H1 (cell line): ENCODE measurements around the gene TRIM27. TPM values are rescaled to one million over a fixed set of nuclear protein-coding genes. Genes with fewer than 3 reads are reported as not detected.

Experiments used
- CTCF ChIA-PET: fragments of 300-600 bp; sonication (Branson Sonifier 250); formaldehyde crosslinking; loops from one replicate; lab custom pipeline; 2021; ENCODE audit not compliant: partially characterized antibody; lab: Charles Lee
- POLR2A ChIA-PET: fragments of 300-600 bp; sonication (Branson Sonifier 250); formaldehyde crosslinking; loops from one replicate; lab custom pipeline; 2021; ENCODE audit warnings: inconsistent platforms; ENCODE audit not compliant: partially characterized antibody; lab: Charles Lee
- DNase-seq, 2 experiments: peaks; one replicate each; pipeline versions ENCODE4 v3.0.0 to v3.0.0-alpha.2; 2010 to 2022; ENCODE audit warnings: low spot score in 2 of 2, low read depth in 1 of 2, mixed read lengths in 1 of 2
- FAIRE-seq: peaks from 2 replicates; lab custom pipeline; 2011; peaks lifted over from hg19 to GRCh38; lab: Jason Lieb, UNC
- H2AFZ ChIP-seq: 2 replicates; pipeline ENCODE4 v1.8.1; 2012; ENCODE audit warnings: low read length, inconsistent platforms
- H2AK5ac ChIP-seq: 2 replicates; pipeline ENCODE4 v1.6.1; 2013; ENCODE audit warnings: low read depth, low read length
- H2BK120ac ChIP-seq: replicated peaks from 2 replicates; pipeline ENCODE3; 2013; ENCODE audit warnings: low read depth, low read length, inconsistent platforms
- H2BK12ac ChIP-seq: 2 replicates; pipeline ENCODE4 v1.6.1; 2013; ENCODE audit warnings: low read depth, low read length
- H2BK15ac ChIP-seq: 2 replicates; pipeline ENCODE4 v1.6.1; 2013; ENCODE audit warnings: low read length
- H2BK20ac ChIP-seq: 2 replicates; pipeline ENCODE4 v1.6.1; 2013; ENCODE audit warnings: low read length
- H2BK5ac ChIP-seq: 2 replicates; pipeline ENCODE4 v1.6.1; 2013; ENCODE audit warnings: low read depth, low read length
- H3K14ac ChIP-seq: 2 replicates; pipeline ENCODE4 v1.6.1; 2013; ENCODE audit warnings: inconsistent platforms; ENCODE audit not compliant: insufficient read length
- H3K18ac ChIP-seq: 2 replicates; pipeline ENCODE4 v1.6.1; 2013; ENCODE audit warnings: low read length; ENCODE audit errors: extremely low read depth
- H3K23ac ChIP-seq: 2 replicates; pipeline ENCODE4 v1.6.1; 2013; ENCODE audit warnings: inconsistent platforms; ENCODE audit not compliant: insufficient read length
- H3K23me2 ChIP-seq: 2 replicates; pipeline ENCODE4 v1.6.1; 2013; ENCODE audit warnings: low read depth, low read length
- H3K27ac ChIP-seq: 2 replicates; pipeline ENCODE4 v1.6.1; 2011; ENCODE audit warnings: low read depth, low read length, inconsistent platforms
- H3K27me3 ChIP-seq, 4 experiments: replicated peaks in 1 of 4; 1 replicate in 1 of 4; 2 replicates in 3 of 4; pipeline versions ENCODE4 v1.6.1 to v1.8.1; 2011 to 2013; ENCODE audit warnings: low read length in 3 of 4, mild to moderate bottlenecking in 3 of 4, inconsistent platforms in 2 of 4, mixed read lengths in 2 of 4, moderate library complexity in 1 of 4; ENCODE audit not compliant: control insufficient read depth in 3 of 4, insufficient read depth in 3 of 4; ENCODE audit errors: extremely low read depth in 1 of 4
- H3K36me3 ChIP-seq, 4 experiments: 2 replicates each; pipeline versions ENCODE4 v1.6.1 to v1.8.1; 2011 to 2013; ENCODE audit warnings: mild to moderate bottlenecking in 4 of 4, low read length in 3 of 4, moderate library complexity in 2 of 4, control low read depth in 1 of 4, inconsistent platforms in 1 of 4; ENCODE audit not compliant: insufficient read depth in 4 of 4, control insufficient read depth in 2 of 4
- H3K4ac ChIP-seq: replicated peaks from 2 replicates; pipeline ENCODE3; 2013; ENCODE audit warnings: low read length, low read depth, mixed read lengths, inconsistent platforms; ENCODE audit not compliant: insufficient read length
- H3K4me1 ChIP-seq, 4 experiments: replicated peaks in 1 of 4; 1 replicate in 1 of 4; 2 replicates in 3 of 4; pipeline versions ENCODE4 v1.6.1 to v1.8.1; 2011 to 2013; ENCODE audit warnings: low read length in 3 of 4, inconsistent platforms in 2 of 4, mixed read lengths in 1 of 4; ENCODE audit not compliant: insufficient read depth in 4 of 4, control insufficient read depth in 3 of 4
- H3K4me2 ChIP-seq, 2 experiments: 2 replicates each; pipeline versions ENCODE4 v1.6.1 to v1.8.1; 2011 to 2013; ENCODE audit warnings: low read depth in 2 of 2, low read length in 2 of 2, control low read depth in 1 of 2, inconsistent platforms in 1 of 2, mild to moderate bottlenecking in 1 of 2; ENCODE audit not compliant: insufficient read depth in 1 of 2
- H3K4me3 ChIP-seq, 4 experiments: fragments of 200-600, 300-600 bp in 1 of 4; sonication (generic), shearing (Covaris generic), sonication (Bioruptor Twin) in 1 of 4; 2 replicates each; pipeline versions ENCODE4 v1.5.1 to v1.8.1; 2011 to 2016; ENCODE audit warnings: low read length in 4 of 4, low read depth in 3 of 4, control low read depth in 2 of 4, inconsistent platforms in 2 of 4, mild to moderate bottlenecking in 2 of 4, mixed read lengths in 1 of 4, moderate library complexity in 1 of 4; ENCODE audit not compliant: insufficient read depth in 2 of 4; ENCODE audit errors: extremely low read depth in 1 of 4
- H3K56ac ChIP-seq: replicated peaks from 2 replicates; pipeline ENCODE3; 2013; ENCODE audit warnings: low read depth, mild to moderate bottlenecking, mixed read lengths, low read length, inconsistent platforms; ENCODE audit not compliant: insufficient read length
- H3K79me1 ChIP-seq: 2 replicates; pipeline ENCODE4 v1.6.1; 2013; ENCODE audit warnings: low read depth, low read length, control low read depth
- H3K79me2 ChIP-seq, 2 experiments: 2 replicates each; pipeline versions ENCODE4 v1.6.1 to v1.8.1; 2012 to 2013; ENCODE audit warnings: low read length in 2 of 2, mild to moderate bottlenecking in 2 of 2, inconsistent platforms in 1 of 2; ENCODE audit not compliant: insufficient read depth in 2 of 2, control insufficient read depth in 1 of 2
- H3K9ac ChIP-seq, 4 experiments: replicated peaks in 1 of 4; 1 replicate in 1 of 4; 2 replicates in 3 of 4; pipeline versions ENCODE4 v1.6.1 to v1.8.1; 2011 to 2013; ENCODE audit warnings: low read depth in 3 of 4, low read length in 3 of 4, control low read depth in 2 of 4, mild to moderate bottlenecking in 2 of 4, moderate library complexity in 2 of 4, inconsistent platforms in 1 of 4; ENCODE audit errors: extremely low read depth in 1 of 4
- H3K9me3 ChIP-seq, 2 experiments: 2 replicates each; pipeline versions ENCODE4 v1.6.1 to v1.8.1; 2012 to 2013; ENCODE audit warnings: mild to moderate bottlenecking in 2 of 2, moderate library complexity in 2 of 2, control low read depth in 1 of 2, inconsistent platforms in 1 of 2, low read depth in 1 of 2, low read length in 1 of 2, mixed read lengths in 1 of 2; ENCODE audit not compliant: insufficient read depth in 2 of 2
- H4K20me1 ChIP-seq, 2 experiments: replicated peaks in 1 of 2; 2 replicates each; pipeline versions ENCODE3 to v1.8.1; 2011 to 2013; ENCODE audit warnings: inconsistent platforms in 2 of 2, low read length in 2 of 2, mild to moderate bottlenecking in 1 of 2; ENCODE audit not compliant: insufficient read depth in 2 of 2, control insufficient read depth in 1 of 2
- H4K5ac ChIP-seq: 2 replicates; pipeline ENCODE4 v1.6.1; 2013; ENCODE audit warnings: low read length, low read depth, mixed read lengths, inconsistent platforms; ENCODE audit not compliant: insufficient read length
- H4K8ac ChIP-seq: 2 replicates; pipeline ENCODE4 v1.8.0; 2013; ENCODE audit warnings: mild to moderate bottlenecking, moderate library complexity, low read length, inconsistent platforms; ENCODE audit not compliant: insufficient read depth; ENCODE audit errors: extremely low read depth
- H4K91ac ChIP-seq: replicated peaks from 2 replicates; pipeline ENCODE3; 2013; ENCODE audit warnings: low read length, mixed read lengths, inconsistent platforms; ENCODE audit not compliant: insufficient read length
- ASH2L ChIP-seq: fragments of 200-600, 300-600 bp; sonication (generic); IDR thresholded peaks from one replicate; pipeline ENCODE4 v1.7.1; 2017; ENCODE audit warnings: low read length
- CEBPB ChIP-seq: IDR thresholded peaks from 2 replicates; pipeline ENCODE4 v1.6.1; 2012; ENCODE audit warnings: low read depth, low read length
- GTF2F1 ChIP-seq: IDR thresholded peaks from 2 replicates; pipeline ENCODE4 v1.6.1; 2012; ENCODE audit warnings: low read depth, low read length, improper control_type of control experiment, borderline replicate concordance
- JUND ChIP-seq: IDR thresholded peaks from 2 replicates; pipeline ENCODE4 v1.6.1; 2011; ENCODE audit warnings: mild to moderate bottlenecking, improper control_type of control experiment, low read length
- MAX ChIP-seq: IDR thresholded peaks from 2 replicates; pipeline ENCODE4 v1.6.1; 2012; ENCODE audit warnings: inconsistent platforms
- POU5F1 ChIP-seq: IDR thresholded peaks from 2 replicates; pipeline ENCODE4 v1.6.1; 2011; ENCODE audit warnings: low read depth, mild to moderate bottlenecking, low read length, moderate library complexity
- TBP ChIP-seq: IDR thresholded peaks from 2 replicates; pipeline ENCODE4 v1.6.1; 2011; ENCODE audit warnings: low read depth, low read length, improper control_type of control experiment
- WGBS, 2 experiments: shearing (Covaris generic) in 1 of 2; methylation state at CpG; one replicate each; pipeline versions ENCODE4 v1.1.6 to v1.1.7; 2013 to 2015; ENCODE audit warnings: low lambda C conversion rate in 2 of 2, mixed read lengths in 2 of 2, inconsistent platforms in 1 of 2, low coverage in 1 of 2, missing lambda C conversion rate in 1 of 2; ENCODE audit not compliant: insufficient replicate concordance in 2 of 2, insufficient coverage in 1 of 2, insufficient read length in 1 of 2; ENCODE audit errors: extremely low coverage in 1 of 2, missing lambda C conversion rate in 1 of 2; 5-methylcytosine and 5-hydroxymethylcytosine counted together
- polyA plus RNA-seq, 7 experiments: library from polyadenylated mRNA; depleted of rRNA in 3 of 7; stranded (reverse) in 5 of 7; unstranded in 2 of 7; fragments of >200 nt in 5 of 7; fragments of 200-250 nt in 2 of 7; gene quantifications; 1 replicate in 5 of 7; 2 replicates in 1 of 7; 4 replicates in 1 of 7; pipeline versions ENCODE4 v1.2.1 to v1.2.3, GENCODE V29; 2011 to 2013; ENCODE audit warnings: missing spikeins in 2 of 7, mixed read lengths in 2 of 7
- total RNA-seq: library from RNA; stranded (reverse); fragmentation: NEBNext Ultra II Directional; extraction: Animal tissue kit (Norgen Biotek cat#: 25700); gene quantifications from 2 replicates; pipeline ENCODE4 v1.2.1, GENCODE V29; 2021

TRIM27 gene
- total and polyA plus RNA-seq, 2 of the 8 experiments (the other 6 are each of a cell fraction or from before 2014, with no cell fraction given) = 76.4 to 85.9 TPM

GRCh38 chr6:28947831-28948270, 24.1 kb upstream of the TRIM27 start:
- H3K18ac ChIP-seq = no peak overlapping the region
- no peak overlapping the region for H3K27ac ChIP-seq
- ChIA-PET POLR2A (interaction anchor here (0.5 kb wide), 1 partner anchor 1802 kb away, joined by 3 read pairs; no protein-coding TSS in a partner anchor), CTCF (interaction anchor here (0.6 to 1.6 kb wide), 3 partner anchors 11 to 110 kb away, joined by 3 to 4 read pairs (median 3); no protein-coding TSS in a partner anchor)
- FAIRE-seq = no peak
- no peaks in the 10 kb centered on the region for H3K36me3 ChIP-seq
- no peaks in the 10 kb centered on the region for H3K79me2 ChIP-seq
- no peak overlapping the region for H4K8ac ChIP-seq
- no peaks in the 10 kb centered on the region for H3K79me1 ChIP-seq
- no peak overlapping the region for H3K56ac ChIP-seq
- no peak overlapping the region for H3K4ac ChIP-seq
- no peak overlapping the region for H3K4me3 ChIP-seq
- no peak overlapping the region for H2BK5ac ChIP-seq
- H3K9ac ChIP-seq = no peak overlapping the region
- WGBS, 2 experiments = 89% methylated on average over 1 of the region's 1 CpG; no CpG with 5 or more reads in 1 of the 2 experiments
- no peak overlapping the region for H3K14ac ChIP-seq
- H2BK120ac ChIP-seq = no peak overlapping the region
- H2BK15ac ChIP-seq = no peak overlapping the region
- TF ChIP-seq ASH2L (no peak), POU5F1 (no peak), CEBPB (no peak), JUND (no peak), MAX (no peak), GTF2F1 (no peak), TBP (no peak)
- TF ChIP-seq, all 59 proteins: peak for 0
- DNase-seq = peak in 1 of 2 experiments; percentile 10
- no peaks in the 10 kb centered on the region for H4K20me1 ChIP-seq
- no peak overlapping the region for H3K23ac ChIP-seq
- H3K9me3 ChIP-seq = peaks cover 0 to 4% of the 10 kb centered on the region in 2 experiments; a peak in 1 of 4 replicates
- no peak overlapping the region for H4K91ac ChIP-seq
- peaks cover 0 to 2% (median 0%) of the 10 kb centered on the region in 4 experiments; a peak in 2 of 7 replicates for H3K4me1 ChIP-seq
- no peak overlapping the region for H2BK20ac ChIP-seq
- 0 out of 2 replicates have a peak overlapping the region, but pooled peaks have one; percentile 3 for H2BK12ac ChIP-seq
- no peak overlapping the region for H2AK5ac ChIP-seq
- H3K4me2 ChIP-seq = no peak overlapping the region
- no peak overlapping the region for H2AFZ ChIP-seq
- no peak overlapping the region for H4K5ac ChIP-seq
- H3K23me2 ChIP-seq = no peaks in the 10 kb centered on the region
- no peaks in the 10 kb centered on the region for H3K27me3 ChIP-seq
